ENCODE results near the gene KBTBD4. TPM values are rescaled to one million over a fixed set of nuclear protein-coding genes. Genes with fewer than 3 reads are reported as not detected.

Gene KBTBD4
- total RNA-seq, 1 experiment from 2014 or later = 12.3 TPM

DNA sequence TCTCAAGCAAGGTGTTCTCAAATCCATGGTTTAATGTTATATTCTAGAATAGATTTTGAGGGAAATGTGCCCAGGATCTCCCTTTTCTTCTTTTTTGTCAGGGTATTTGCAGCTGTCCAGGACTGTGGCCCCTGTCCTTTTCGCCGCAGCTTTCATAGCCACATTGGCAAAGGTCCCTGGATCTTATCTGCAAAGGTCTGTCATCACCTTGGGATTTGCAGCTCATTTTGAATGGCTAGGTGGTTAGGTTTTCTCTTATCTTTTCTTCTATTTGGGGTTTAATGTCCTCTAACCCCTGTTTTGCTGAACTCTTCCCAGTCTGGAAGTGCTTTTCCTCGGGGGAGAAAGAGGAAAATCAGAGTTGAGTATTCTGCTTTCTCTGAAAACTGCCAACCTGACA is 27.2 kb upstream of the KBTBD4 start (continued):
- TF ChIP-seq, protein P1, sequence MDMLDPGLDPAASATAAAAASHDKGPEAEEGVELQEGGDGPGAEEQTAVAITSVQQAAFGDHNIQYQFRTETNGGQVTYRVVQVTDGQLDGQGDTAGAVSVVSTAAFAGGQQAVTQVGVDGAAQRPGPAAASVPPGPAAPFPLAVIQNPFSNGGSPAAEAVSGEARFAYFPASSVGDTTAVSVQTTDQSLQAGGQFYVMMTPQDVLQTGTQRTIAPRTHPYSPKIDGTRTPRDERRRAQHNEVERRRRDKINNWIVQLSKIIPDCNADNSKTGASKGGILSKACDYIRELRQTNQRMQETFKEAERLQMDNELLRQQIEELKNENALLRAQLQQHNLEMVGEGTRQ (CRISPR knock-in tag; IDR thresholded peaks at IDR 0.05) = no peak
- TF ChIP-seq, protein P2, sequence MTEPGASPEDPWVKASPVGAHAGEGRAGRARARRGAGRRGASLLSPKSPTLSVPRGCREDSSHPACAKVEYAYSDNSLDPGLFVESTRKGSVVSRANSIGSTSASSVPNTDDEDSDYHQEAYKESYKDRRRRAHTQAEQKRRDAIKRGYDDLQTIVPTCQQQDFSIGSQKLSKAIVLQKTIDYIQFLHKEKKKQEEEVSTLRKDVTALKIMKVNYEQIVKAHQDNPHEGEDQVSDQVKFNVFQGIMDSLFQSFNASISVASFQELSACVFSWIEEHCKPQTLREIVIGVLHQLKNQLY (CRISPR knock-in tag; IDR thresholded peaks at IDR 0.05) = no peak
- TF ChIP-seq PRRX2 (CRISPR knock-in tag; IDR thresholded peaks at IDR 0.05) = no peak
- TF ChIP-seq, protein P3, sequence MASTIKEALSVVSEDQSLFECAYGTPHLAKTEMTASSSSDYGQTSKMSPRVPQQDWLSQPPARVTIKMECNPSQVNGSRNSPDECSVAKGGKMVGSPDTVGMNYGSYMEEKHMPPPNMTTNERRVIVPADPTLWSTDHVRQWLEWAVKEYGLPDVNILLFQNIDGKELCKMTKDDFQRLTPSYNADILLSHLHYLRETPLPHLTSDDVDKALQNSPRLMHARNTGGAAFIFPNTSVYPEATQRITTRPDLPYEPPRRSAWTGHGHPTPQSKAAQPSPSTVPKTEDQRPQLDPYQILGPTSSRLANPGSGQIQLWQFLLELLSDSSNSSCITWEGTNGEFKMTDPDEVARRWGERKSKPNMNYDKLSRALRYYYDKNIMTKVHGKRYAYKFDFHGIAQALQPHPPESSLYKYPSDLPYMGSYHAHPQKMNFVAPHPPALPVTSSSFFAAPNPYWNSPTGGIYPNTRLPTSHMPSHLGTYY (CRISPR knock-in tag; IDR thresholded peaks at IDR 0.05) = no peak
- TF ChIP-seq, protein P4, sequence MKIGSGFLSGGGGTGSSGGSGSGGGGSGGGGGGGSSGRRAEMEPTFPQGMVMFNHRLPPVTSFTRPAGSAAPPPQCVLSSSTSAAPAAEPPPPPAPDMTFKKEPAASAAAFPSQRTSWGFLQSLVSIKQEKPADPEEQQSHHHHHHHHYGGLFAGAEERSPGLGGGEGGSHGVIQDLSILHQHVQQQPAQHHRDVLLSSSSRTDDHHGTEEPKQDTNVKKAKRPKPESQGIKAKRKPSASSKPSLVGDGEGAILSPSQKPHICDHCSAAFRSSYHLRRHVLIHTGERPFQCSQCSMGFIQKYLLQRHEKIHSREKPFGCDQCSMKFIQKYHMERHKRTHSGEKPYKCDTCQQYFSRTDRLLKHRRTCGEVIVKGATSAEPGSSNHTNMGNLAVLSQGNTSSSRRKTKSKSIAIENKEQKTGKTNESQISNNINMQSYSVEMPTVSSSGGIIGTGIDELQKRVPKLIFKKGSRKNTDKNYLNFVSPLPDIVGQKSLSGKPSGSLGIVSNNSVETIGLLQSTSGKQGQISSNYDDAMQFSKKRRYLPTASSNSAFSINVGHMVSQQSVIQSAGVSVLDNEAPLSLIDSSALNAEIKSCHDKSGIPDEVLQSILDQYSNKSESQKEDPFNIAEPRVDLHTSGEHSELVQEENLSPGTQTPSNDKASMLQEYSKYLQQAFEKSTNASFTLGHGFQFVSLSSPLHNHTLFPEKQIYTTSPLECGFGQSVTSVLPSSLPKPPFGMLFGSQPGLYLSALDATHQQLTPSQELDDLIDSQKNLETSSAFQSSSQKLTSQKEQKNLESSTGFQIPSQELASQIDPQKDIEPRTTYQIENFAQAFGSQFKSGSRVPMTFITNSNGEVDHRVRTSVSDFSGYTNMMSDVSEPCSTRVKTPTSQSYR (CRISPR knock-in tag; IDR thresholded peaks at IDR 0.05) = no peak
- TF ChIP-seq IRF2 (CRISPR knock-in tag; IDR thresholded peaks at IDR 0.05; ENCODE audit: borderline replicate concordance, low read depth) = no peak

DNA sequence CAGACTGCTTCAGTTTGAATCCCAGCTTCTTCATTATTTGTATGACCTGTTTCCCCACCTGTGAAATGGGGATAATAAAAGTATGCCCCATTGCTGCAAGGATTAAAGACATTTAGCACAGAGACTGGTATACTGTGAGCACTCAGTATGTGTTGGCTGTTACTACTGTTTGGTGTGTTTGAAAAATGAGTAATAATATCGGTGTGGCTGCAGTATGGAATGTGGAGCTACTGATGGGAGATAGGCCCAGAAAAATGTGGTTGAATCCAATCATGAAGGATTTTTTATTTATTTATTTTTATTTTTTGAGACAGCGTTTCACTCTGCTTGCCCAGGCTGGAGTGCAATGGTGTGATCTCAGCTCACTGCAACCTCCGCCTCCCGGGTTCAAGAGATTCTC is 24.5 kb upstream of the KBTBD4 start:
- ChIA-PET CTCF (interaction anchor here (0.7 kb wide), 1 partner anchor 9 kb away, joined by 3 read pairs; the partner anchor contains the start of gene C1QTNF4), POLR2A (no interaction called here)
- no peaks in the 10 kb centered on the region; the same call in none of the 2 replicates for H3K27me3 Mint-ChIP-seq (ENCODE audit: low read depth)
- H3K36me3 Mint-ChIP-seq = no peaks in the 10 kb centered on the region
- H3K4me3 Mint-ChIP-seq = no peak overlapping the region
- TF ChIP-seq ZNF423 (CRISPR knock-in tag; IDR thresholded peaks at IDR 0.05) = no peak
- TF ChIP-seq JAZF1 (CRISPR knock-in tag; IDR thresholded peaks at IDR 0.05) = no peak
- TF ChIP-seq, protein P5, sequence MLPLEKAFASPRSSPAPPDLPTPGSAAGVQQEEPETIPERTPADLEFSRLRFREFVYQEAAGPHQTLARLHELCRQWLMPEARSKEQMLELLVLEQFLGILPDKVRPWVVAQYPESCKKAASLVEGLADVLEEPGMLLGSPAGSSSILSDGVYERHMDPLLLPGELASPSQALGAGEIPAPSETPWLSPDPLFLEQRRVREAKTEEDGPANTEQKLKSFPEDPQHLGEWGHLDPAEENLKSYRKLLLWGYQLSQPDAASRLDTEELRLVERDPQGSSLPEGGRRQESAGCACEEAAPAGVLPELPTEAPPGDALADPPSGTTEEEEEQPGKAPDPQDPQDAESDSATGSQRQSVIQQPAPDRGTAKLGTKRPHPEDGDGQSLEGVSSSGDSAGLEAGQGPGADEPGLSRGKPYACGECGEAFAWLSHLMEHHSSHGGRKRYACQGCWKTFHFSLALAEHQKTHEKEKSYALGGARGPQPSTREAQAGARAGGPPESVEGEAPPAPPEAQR (CRISPR knock-in tag; IDR thresholded peaks at IDR 0.05) = no peak
- TF ChIP-seq, protein P6, sequence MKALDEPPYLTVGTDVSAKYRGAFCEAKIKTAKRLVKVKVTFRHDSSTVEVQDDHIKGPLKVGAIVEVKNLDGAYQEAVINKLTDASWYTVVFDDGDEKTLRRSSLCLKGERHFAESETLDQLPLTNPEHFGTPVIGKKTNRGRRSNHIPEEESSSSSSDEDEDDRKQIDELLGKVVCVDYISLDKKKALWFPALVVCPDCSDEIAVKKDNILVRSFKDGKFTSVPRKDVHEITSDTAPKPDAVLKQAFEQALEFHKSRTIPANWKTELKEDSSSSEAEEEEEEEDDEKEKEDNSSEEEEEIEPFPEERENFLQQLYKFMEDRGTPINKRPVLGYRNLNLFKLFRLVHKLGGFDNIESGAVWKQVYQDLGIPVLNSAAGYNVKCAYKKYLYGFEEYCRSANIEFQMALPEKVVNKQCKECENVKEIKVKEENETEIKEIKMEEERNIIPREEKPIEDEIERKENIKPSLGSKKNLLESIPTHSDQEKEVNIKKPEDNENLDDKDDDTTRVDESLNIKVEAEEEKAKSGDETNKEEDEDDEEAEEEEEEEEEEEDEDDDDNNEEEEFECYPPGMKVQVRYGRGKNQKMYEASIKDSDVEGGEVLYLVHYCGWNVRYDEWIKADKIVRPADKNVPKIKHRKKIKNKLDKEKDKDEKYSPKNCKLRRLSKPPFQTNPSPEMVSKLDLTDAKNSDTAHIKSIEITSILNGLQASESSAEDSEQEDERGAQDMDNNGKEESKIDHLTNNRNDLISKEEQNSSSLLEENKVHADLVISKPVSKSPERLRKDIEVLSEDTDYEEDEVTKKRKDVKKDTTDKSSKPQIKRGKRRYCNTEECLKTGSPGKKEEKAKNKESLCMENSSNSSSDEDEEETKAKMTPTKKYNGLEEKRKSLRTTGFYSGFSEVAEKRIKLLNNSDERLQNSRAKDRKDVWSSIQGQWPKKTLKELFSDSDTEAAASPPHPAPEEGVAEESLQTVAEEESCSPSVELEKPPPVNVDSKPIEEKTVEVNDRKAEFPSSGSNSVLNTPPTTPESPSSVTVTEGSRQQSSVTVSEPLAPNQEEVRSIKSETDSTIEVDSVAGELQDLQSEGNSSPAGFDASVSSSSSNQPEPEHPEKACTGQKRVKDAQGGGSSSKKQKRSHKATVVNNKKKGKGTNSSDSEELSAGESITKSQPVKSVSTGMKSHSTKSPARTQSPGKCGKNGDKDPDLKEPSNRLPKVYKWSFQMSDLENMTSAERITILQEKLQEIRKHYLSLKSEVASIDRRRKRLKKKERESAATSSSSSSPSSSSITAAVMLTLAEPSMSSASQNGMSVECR (CRISPR knock-in tag; IDR thresholded peaks at IDR 0.05; ENCODE audit: borderline replicate concordance) = no peak
- TF ChIP-seq ZNF671 (CRISPR knock-in tag; IDR thresholded peaks at IDR 0.05) = no peak
- TF ChIP-seq, protein P7, sequence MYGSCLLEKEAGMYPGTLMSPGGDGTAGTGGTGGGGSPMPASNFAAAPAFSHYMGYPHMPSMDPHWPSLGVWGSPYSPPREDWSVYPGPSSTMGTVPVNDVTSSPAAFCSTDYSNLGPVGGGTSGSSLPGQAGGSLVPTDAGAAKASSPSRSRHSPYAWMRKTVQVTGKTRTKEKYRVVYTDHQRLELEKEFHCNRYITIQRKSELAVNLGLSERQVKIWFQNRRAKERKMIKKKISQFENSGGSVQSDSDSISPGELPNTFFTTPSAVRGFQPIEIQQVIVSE (CRISPR knock-in tag; IDR thresholded peaks at IDR 0.05; ENCODE audit: borderline replicate concordance) = no peak
- TF ChIP-seq, protein P8, sequence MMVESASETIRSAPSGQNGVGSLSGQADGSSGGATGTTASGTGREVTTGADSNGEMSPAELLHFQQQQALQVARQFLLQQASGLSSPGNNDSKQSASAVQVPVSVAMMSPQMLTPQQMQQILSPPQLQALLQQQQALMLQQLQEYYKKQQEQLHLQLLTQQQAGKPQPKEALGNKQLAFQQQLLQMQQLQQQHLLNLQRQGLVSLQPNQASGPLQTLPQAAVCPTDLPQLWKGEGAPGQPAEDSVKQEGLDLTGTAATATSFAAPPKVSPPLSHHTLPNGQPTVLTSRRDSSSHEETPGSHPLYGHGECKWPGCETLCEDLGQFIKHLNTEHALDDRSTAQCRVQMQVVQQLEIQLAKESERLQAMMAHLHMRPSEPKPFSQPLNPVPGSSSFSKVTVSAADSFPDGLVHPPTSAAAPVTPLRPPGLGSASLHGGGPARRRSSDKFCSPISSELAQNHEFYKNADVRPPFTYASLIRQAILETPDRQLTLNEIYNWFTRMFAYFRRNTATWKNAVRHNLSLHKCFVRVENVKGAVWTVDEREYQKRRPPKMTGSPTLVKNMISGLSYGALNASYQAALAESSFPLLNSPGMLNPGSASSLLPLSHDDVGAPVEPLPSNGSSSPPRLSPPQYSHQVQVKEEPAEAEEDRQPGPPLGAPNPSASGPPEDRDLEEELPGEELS (CRISPR knock-in tag; IDR thresholded peaks at IDR 0.05) = no peak
- TF ChIP-seq NR3C1 (CRISPR knock-in tag; conservative IDR thresholded peaks at IDR 0.05; ENCODE audit: low read depth) = no peak
- TF ChIP-seq TEAD4 (CRISPR knock-in tag; IDR thresholded peaks at IDR 0.05) = no peak
- TF ChIP-seq MYBL2 (CRISPR knock-in tag; IDR thresholded peaks at IDR 0.05) = no peak
- TF ChIP-seq, protein P9, sequence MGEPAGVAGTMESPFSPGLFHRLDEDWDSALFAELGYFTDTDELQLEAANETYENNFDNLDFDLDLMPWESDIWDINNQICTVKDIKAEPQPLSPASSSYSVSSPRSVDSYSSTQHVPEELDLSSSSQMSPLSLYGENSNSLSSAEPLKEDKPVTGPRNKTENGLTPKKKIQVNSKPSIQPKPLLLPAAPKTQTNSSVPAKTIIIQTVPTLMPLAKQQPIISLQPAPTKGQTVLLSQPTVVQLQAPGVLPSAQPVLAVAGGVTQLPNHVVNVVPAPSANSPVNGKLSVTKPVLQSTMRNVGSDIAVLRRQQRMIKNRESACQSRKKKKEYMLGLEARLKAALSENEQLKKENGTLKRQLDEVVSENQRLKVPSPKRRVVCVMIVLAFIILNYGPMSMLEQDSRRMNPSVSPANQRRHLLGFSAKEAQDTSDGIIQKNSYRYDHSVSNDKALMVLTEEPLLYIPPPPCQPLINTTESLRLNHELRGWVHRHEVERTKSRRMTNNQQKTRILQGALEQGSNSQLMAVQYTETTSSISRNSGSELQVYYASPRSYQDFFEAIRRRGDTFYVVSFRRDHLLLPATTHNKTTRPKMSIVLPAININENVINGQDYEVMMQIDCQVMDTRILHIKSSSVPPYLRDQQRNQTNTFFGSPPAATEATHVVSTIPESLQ (CRISPR knock-in tag; IDR thresholded peaks at IDR 0.05) = no peak
- TF ChIP-seq ZNF396 (CRISPR knock-in tag; IDR thresholded peaks at IDR 0.05; ENCODE audit: borderline replicate concordance) = no peak
- TF ChIP-seq ATF1 (CRISPR knock-in tag; IDR thresholded peaks at IDR 0.05) = no peak
- no peak for ATAC-seq
- no peak for DNase-seq (ENCODE audit: low spot score)
- H3K27ac Mint-ChIP-seq = no peak overlapping the region
- H3K4me1 Mint-ChIP-seq = peaks cover 7% of the 10 kb centered on the region
- H3K9me3 Mint-ChIP-seq = no peaks in the 10 kb centered on the region

All from WTC11 (cell line).